WTC11 (cell line): Measurements from ENCODE around the gene KRT10. TPM values are rescaled to one million over a fixed set of nuclear protein-coding genes. Genes with fewer than 3 reads are reported as not detected.

Experiments used
- ATAC-seq: fragments of 200-7000 bp; cut with Tn5 transposase; 2 replicates; pipeline ENCODE4 v1.10.0; 2021; ENCODE audit warnings: mild to moderate bottlenecking, moderate library complexity
- CTCF ChIA-PET: fragments of 300-600 bp; sonication (Branson Sonifier 250); formaldehyde crosslinking; loops from one replicate; lab custom pipeline; 2021; ENCODE audit warnings: antibody characterized with exemption; lab: Charles Lee
- POLR2A ChIA-PET: fragments of 350-600 bp; sonication (Branson Sonifier 250); formaldehyde crosslinking; loops from one replicate; lab custom pipeline; 2021; ENCODE audit warnings: antibody characterized with exemption; lab: Charles Lee
- DNase-seq: peaks from one replicate; pipeline ENCODE4 v3.0.0; 2021; ENCODE audit warnings: low spot score
- H3K27ac Mint-ChIP-seq: 2 replicates; pipeline ENCODE4 v1.8.0; 2021; ENCODE audit warnings: mixed read lengths
- H3K27me3 Mint-ChIP-seq: 2 replicates; pipeline ENCODE4 v1.8.0; 2021; ENCODE audit warnings: low read depth, mild to moderate bottlenecking, moderate library complexity, mixed read lengths
- H3K36me3 Mint-ChIP-seq: 2 replicates; pipeline ENCODE4 v1.8.0; 2021; ENCODE audit warnings: mixed read lengths
- H3K4me1 Mint-ChIP-seq: 2 replicates; pipeline ENCODE4 v1.8.0; 2022; ENCODE audit warnings: mixed read lengths
- H3K4me3 Mint-ChIP-seq: 2 replicates; pipeline ENCODE4 v1.8.0; 2021; ENCODE audit warnings: mild to moderate bottlenecking, moderate library complexity, mixed read lengths
- H3K9me3 Mint-ChIP-seq: 2 replicates; pipeline ENCODE4 v1.8.0; 2021; ENCODE audit warnings: mixed read lengths
- CREB1 ChIP-seq: sonication (generic); formaldehyde crosslinking; IDR thresholded peaks from 2 replicates; pipeline ENCODE4 v1.8.0; 2023; ENCODE audit warnings: mild to moderate bottlenecking, missing genetic modification reagents
- ELF4 ChIP-seq: sonication (generic); formaldehyde crosslinking; IDR thresholded peaks from 2 replicates; pipeline ENCODE4 v1.8.1; 2022; ENCODE audit warnings: low read depth, mild to moderate bottlenecking, moderate library complexity, missing genetic modification reagents
- KAT7 ChIP-seq: sonication (generic); formaldehyde crosslinking; IDR thresholded peaks from 2 replicates; pipeline ENCODE4 v1.8.1; 2023; ENCODE audit warnings: missing genetic modification reagents, mild to moderate bottlenecking, borderline replicate concordance
- NFE2L1 ChIP-seq: sonication (generic); formaldehyde crosslinking; IDR thresholded peaks from 2 replicates; pipeline ENCODE4 v1.8.1; 2023; ENCODE audit warnings: missing genetic modification reagents
- NR3C1 ChIP-seq: sonication (generic); formaldehyde crosslinking; conservative IDR thresholded peaks from 2 replicates; pipeline ENCODE4 v1.8.1; 2023; ENCODE audit warnings: low read depth, mild to moderate bottlenecking, missing genetic modification reagents
- OVOL2 ChIP-seq: fragments of 250-450 bp; sonication (Bioruptor Pico); IDR thresholded peaks from 2 replicates; pipeline ENCODE4 v1.9.0; 2021; ENCODE audit warnings: mild to moderate bottlenecking, borderline replicate concordance
- TCF7 ChIP-seq: sonication (generic); formaldehyde crosslinking; IDR thresholded peaks from 2 replicates; pipeline ENCODE4 v1.8.0; 2022; ENCODE audit warnings: mild to moderate bottlenecking, low read depth, missing genetic modification reagents, moderate library complexity
- TP53 ChIP-seq: sonication (generic); formaldehyde crosslinking; IDR thresholded peaks from 2 replicates; pipeline ENCODE4 v1.8.1; 2023; ENCODE audit warnings: mild to moderate bottlenecking, missing genetic modification reagents
- ZNF121 ChIP-seq: sonication (generic); formaldehyde crosslinking; IDR thresholded peaks from 2 replicates; pipeline ENCODE4 v1.8.0; 2023; ENCODE audit warnings: missing genetic modification reagents
- ZNF138 ChIP-seq: sonication (generic); formaldehyde crosslinking; conservative IDR thresholded peaks from 2 replicates; pipeline ENCODE4 v1.8.1; 2022; ENCODE audit warnings: mild to moderate bottlenecking, moderate library complexity, missing genetic modification reagents
- ZNF219 ChIP-seq: sonication (generic); formaldehyde crosslinking; IDR thresholded peaks from 2 replicates; pipeline ENCODE4 v1.8.0; 2023; ENCODE audit warnings: missing genetic modification reagents, mild to moderate bottlenecking, borderline replicate concordance
- ZNF232 ChIP-seq: sonication (generic); formaldehyde crosslinking; IDR thresholded peaks from 2 replicates; pipeline ENCODE4 v1.8.0; 2022; ENCODE audit warnings: mild to moderate bottlenecking, missing genetic modification reagents
- ZNF671 ChIP-seq: fragments of 250-450 bp; sonication (Bioruptor Pico); IDR thresholded peaks from 2 replicates; pipeline ENCODE4 v1.8.0; 2021; ENCODE audit warnings: mild to moderate bottlenecking
- total RNA-seq: library from RNA; stranded (reverse); gene quantifications from 3 replicates; pipeline ENCODE4 v1.2.3, GENCODE V29; 2021
- TF ChIP-seq, protein P1 (sequence below): sonication (generic); formaldehyde crosslinking; IDR thresholded peaks from 2 replicates; pipeline ENCODE4 v1.8.1; 2023; ENCODE audit warnings: mild to moderate bottlenecking, missing genetic modification reagents
- TF ChIP-seq, protein P2 (sequence below): sonication (generic); formaldehyde crosslinking; IDR thresholded peaks from 2 replicates; pipeline ENCODE4 v1.8.0; 2022; ENCODE audit warnings: missing genetic modification reagents
- TF ChIP-seq, protein P3 (sequence below): fragments of 250-450 bp; sonication (Bioruptor Pico); IDR thresholded peaks from 2 replicates; pipeline ENCODE4 v1.9.0; 2021; ENCODE audit warnings: mild to moderate bottlenecking, borderline replicate concordance
- TF ChIP-seq, protein P4 (sequence below): sonication (generic); formaldehyde crosslinking; IDR thresholded peaks from 2 replicates; pipeline ENCODE4 v1.8.0; 2023; ENCODE audit warnings: missing genetic modification reagents
- TF ChIP-seq, protein P5 (sequence below): sonication (generic); formaldehyde crosslinking; conservative IDR thresholded peaks from 2 replicates; pipeline ENCODE4 v1.8.1; 2022; ENCODE audit warnings: mild to moderate bottlenecking, missing genetic modification reagents
- TF ChIP-seq, protein P6 (sequence below): sonication (generic); formaldehyde crosslinking; IDR thresholded peaks from 2 replicates; pipeline ENCODE4 v1.8.1; 2023; ENCODE audit warnings: mild to moderate bottlenecking, moderate library complexity, missing genetic modification reagents

KRT10 gene
- total RNA-seq, 1 experiment from 2014 or later: 23.2 TPM

DNA sequence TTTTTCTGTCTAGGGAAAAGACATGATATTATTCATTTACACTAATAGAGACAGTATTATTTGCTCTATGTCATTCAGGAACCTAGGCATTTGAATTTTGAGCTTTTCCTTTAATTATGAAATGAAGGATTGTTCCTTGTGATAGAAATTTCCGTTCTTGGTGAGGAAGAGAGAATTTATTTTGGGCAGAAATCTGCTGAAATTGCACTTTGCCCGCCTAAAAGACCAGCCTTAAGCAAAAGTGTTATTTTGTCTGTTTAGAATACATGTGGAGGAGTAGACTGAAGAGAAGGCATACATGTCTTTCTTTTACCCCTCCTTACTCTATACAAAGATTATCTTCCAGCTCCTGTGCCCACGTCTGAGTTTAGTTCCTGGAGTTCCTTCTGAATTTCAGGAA lies 16.8 kb upstream of the KRT10 start:
- H3K27me3 Mint-ChIP-seq: peaks cover 94% of the 10 kb centered on the region
- H3K36me3 Mint-ChIP-seq: peaks cover 4% of the 10 kb centered on the region; the same call in 1 of the 2 replicates
- H3K9me3 Mint-ChIP-seq: no peaks in the 10 kb centered on the region
- H3K4me3 Mint-ChIP-seq: no peak overlapping the region
- H3K27ac Mint-ChIP-seq: no peak overlapping the region
- TF ChIP-seq ZNF219 (CRISPR knock-in tag): no peak
- ChIA-PET POLR2A (no interaction called here), CTCF (no interaction called here)
- no peaks in the 10 kb centered on the region for H3K4me1 Mint-ChIP-seq
- no peak for ATAC-seq
- DNase-seq: no peak

DNA sequence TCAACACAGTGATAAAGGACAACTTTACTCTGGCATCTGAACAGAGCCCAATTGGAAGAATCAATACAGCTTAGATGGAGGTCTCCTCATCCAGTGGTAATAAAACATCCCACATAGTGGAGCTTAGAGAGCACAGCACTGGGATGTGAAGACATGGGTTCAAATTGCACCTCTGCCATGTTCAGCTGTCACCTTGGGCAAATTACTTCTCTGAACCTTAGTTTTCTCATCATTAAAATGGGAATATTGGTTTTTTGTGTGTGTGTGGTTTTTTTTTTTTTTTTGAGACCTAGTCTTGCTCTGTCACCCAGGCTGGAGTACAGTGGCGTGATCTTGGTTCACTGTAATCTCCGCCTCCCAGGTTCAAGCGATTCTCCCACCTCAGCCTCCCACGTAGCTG lies 13.6 kb upstream of the KRT10 start:
- Mint-ChIP-seq H3K9me3 (no peaks in the 10 kb centered on the region), H3K4me1 (peaks cover 5% of the 10 kb centered on the region), H3K27me3 (peaks cover 95% of the 10 kb centered on the region), H3K36me3 (peaks cover 4% of the 10 kb centered on the region; the same call in 1 of the 2 replicates), H3K27ac (no peak overlapping the region), H3K4me3 (no peak overlapping the region)
- DNase-seq: no peak
- CTCF ChIA-PET: no interaction called here
- ATAC-seq: no peak
- TF ChIP-seq KAT7 (CRISPR knock-in tag): no peak
- no peak for TF ChIP-seq NFE2L1 (CRISPR knock-in tag)
- TF ChIP-seq CREB1 (CRISPR knock-in tag): no peak
- TF ChIP-seq, protein P1, sequence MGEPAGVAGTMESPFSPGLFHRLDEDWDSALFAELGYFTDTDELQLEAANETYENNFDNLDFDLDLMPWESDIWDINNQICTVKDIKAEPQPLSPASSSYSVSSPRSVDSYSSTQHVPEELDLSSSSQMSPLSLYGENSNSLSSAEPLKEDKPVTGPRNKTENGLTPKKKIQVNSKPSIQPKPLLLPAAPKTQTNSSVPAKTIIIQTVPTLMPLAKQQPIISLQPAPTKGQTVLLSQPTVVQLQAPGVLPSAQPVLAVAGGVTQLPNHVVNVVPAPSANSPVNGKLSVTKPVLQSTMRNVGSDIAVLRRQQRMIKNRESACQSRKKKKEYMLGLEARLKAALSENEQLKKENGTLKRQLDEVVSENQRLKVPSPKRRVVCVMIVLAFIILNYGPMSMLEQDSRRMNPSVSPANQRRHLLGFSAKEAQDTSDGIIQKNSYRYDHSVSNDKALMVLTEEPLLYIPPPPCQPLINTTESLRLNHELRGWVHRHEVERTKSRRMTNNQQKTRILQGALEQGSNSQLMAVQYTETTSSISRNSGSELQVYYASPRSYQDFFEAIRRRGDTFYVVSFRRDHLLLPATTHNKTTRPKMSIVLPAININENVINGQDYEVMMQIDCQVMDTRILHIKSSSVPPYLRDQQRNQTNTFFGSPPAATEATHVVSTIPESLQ (CRISPR knock-in tag): no peak
- no peak for TF ChIP-seq ELF4 (CRISPR knock-in tag)
- no peak for TF ChIP-seq ZNF138
- no peak for TF ChIP-seq ZNF232 (CRISPR knock-in tag)
- TF ChIP-seq, protein P2, sequence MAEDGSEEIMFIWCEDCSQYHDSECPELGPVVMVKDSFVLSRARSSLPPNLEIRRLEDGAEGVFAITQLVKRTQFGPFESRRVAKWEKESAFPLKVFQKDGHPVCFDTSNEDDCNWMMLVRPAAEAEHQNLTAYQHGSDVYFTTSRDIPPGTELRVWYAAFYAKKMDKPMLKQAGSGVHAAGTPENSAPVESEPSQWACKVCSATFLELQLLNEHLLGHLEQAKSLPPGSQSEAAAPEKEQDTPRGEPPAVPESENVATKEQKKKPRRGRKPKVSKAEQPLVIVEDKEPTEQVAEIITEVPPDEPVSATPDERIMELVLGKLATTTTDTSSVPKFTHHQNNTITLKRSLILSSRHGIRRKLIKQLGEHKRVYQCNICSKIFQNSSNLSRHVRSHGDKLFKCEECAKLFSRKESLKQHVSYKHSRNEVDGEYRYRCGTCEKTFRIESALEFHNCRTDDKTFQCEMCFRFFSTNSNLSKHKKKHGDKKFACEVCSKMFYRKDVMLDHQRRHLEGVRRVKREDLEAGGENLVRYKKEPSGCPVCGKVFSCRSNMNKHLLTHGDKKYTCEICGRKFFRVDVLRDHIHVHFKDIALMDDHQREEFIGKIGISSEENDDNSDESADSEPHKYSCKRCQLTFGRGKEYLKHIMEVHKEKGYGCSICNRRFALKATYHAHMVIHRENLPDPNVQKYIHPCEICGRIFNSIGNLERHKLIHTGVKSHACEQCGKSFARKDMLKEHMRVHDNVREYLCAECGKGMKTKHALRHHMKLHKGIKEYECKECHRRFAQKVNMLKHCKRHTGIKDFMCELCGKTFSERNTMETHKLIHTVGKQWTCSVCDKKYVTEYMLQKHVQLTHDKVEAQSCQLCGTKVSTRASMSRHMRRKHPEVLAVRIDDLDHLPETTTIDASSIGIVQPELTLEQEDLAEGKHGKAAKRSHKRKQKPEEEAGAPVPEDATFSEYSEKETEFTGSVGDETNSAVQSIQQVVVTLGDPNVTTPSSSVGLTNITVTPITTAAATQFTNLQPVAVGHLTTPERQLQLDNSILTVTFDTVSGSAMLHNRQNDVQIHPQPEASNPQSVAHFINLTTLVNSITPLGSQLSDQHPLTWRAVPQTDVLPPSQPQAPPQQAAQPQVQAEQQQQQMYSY (CRISPR knock-in tag): no peak
- TF ChIP-seq, protein P3, sequence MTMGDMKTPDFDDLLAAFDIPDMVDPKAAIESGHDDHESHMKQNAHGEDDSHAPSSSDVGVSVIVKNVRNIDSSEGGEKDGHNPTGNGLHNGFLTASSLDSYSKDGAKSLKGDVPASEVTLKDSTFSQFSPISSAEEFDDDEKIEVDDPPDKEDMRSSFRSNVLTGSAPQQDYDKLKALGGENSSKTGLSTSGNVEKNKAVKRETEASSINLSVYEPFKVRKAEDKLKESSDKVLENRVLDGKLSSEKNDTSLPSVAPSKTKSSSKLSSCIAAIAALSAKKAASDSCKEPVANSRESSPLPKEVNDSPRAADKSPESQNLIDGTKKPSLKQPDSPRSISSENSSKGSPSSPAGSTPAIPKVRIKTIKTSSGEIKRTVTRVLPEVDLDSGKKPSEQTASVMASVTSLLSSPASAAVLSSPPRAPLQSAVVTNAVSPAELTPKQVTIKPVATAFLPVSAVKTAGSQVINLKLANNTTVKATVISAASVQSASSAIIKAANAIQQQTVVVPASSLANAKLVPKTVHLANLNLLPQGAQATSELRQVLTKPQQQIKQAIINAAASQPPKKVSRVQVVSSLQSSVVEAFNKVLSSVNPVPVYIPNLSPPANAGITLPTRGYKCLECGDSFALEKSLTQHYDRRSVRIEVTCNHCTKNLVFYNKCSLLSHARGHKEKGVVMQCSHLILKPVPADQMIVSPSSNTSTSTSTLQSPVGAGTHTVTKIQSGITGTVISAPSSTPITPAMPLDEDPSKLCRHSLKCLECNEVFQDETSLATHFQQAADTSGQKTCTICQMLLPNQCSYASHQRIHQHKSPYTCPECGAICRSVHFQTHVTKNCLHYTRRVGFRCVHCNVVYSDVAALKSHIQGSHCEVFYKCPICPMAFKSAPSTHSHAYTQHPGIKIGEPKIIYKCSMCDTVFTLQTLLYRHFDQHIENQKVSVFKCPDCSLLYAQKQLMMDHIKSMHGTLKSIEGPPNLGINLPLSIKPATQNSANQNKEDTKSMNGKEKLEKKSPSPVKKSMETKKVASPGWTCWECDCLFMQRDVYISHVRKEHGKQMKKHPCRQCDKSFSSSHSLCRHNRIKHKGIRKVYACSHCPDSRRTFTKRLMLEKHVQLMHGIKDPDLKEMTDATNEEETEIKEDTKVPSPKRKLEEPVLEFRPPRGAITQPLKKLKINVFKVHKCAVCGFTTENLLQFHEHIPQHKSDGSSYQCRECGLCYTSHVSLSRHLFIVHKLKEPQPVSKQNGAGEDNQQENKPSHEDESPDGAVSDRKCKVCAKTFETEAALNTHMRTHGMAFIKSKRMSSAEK (CRISPR knock-in tag): no peak
- no peak for TF ChIP-seq TCF7 (CRISPR knock-in tag)
- TF ChIP-seq OVOL2 (CRISPR knock-in tag): no peak
- TF ChIP-seq TP53: no peak
- no peak for TF ChIP-seq NR3C1 (CRISPR knock-in tag)
- TF ChIP-seq, protein P4, sequence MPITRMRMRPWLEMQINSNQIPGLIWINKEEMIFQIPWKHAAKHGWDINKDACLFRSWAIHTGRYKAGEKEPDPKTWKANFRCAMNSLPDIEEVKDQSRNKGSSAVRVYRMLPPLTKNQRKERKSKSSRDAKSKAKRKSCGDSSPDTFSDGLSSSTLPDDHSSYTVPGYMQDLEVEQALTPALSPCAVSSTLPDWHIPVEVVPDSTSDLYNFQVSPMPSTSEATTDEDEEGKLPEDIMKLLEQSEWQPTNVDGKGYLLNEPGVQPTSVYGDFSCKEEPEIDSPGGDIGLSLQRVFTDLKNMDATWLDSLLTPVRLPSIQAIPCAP (CRISPR knock-in tag): no peak
- TF ChIP-seq, protein P5, sequence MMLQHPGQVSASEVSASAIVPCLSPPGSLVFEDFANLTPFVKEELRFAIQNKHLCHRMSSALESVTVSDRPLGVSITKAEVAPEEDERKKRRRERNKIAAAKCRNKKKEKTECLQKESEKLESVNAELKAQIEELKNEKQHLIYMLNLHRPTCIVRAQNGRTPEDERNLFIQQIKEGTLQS (CRISPR knock-in tag): no peak
- TF ChIP-seq, protein P6, sequence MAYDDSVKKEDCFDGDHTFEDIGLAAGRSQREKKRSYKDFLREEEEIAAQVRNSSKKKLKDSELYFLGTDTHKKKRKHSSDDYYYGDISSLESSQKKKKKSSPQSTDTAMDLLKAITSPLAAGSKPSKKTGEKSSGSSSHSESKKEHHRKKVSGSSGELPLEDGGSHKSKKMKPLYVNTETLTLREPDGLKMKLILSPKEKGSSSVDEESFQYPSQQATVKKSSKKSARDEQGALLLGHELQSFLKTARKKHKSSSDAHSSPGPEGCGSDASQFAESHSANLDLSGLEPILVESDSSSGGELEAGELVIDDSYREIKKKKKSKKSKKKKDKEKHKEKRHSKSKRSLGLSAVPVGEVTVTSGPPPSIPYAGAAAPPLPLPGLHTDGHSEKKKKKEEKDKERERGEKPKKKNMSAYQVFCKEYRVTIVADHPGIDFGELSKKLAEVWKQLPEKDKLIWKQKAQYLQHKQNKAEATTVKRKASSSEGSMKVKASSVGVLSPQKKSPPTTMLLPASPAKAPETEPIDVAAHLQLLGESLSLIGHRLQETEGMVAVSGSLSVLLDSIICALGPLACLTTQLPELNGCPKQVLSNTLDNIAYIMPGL (CRISPR knock-in tag): no peak
- no peak for TF ChIP-seq ZNF121 (CRISPR knock-in tag)
- no peak for TF ChIP-seq ZNF671
- POLR2A ChIA-PET: no interaction called here
